Measurements from ENCODE around the gene ARHGEF4.

The ARHGEF4 gene

GRCh38 chr2:130797493-130798435 lies 39.0 kb upstream of the ARHGEF4 start:
- peak; percentile 70 for TF ChIP-seq CTCF (conservative IDR thresholded peaks at IDR 0.05; ENCODE audit: low read length)
- DNase-seq (ENCODE audit: low read depth): peak; percentile 83
- H3K4me3 ChIP-seq (ENCODE audit: low read length): peak overlapping the region; percentile 79

- DNase-seq (ENCODE audit: low read depth): peak; percentile 5
- H3K4me3 ChIP-seq (ENCODE audit: low read length): peak overlapping the region; percentile 79
- TF ChIP-seq CTCF (conservative IDR thresholded peaks at IDR 0.05; ENCODE audit: low read length): no peak
Measured at GRCh38 chr2:130798472-130799218, 38.1 kb upstream of the ARHGEF4 start.

- H3K4me3 ChIP-seq (ENCODE audit: low read length): no peak overlapping the region
- no peak for DNase-seq (ENCODE audit: low read depth)
- TF ChIP-seq CTCF (conservative IDR thresholded peaks at IDR 0.05; ENCODE audit: low read length): no peak
Measured at GRCh38 chr2:130799295-130799694, 37.4 kb upstream of the ARHGEF4 start.

- TF ChIP-seq CTCF (conservative IDR thresholded peaks at IDR 0.05; ENCODE audit: low read length): no peak
- H3K4me3 ChIP-seq (ENCODE audit: low read length): no peak overlapping the region
- no peak for DNase-seq (ENCODE audit: low read depth)
Measured at GRCh38 chr2:130805613-130806012, 31.1 kb upstream of the ARHGEF4 start.

GRCh38 chr2:130806370-130806769 lies 30.3 kb upstream of the ARHGEF4 start:
- TF ChIP-seq CTCF (conservative IDR thresholded peaks at IDR 0.05; ENCODE audit: low read length): no peak
- DNase-seq (ENCODE audit: low read depth): no peak
- no peak overlapping the region for H3K4me3 ChIP-seq (ENCODE audit: low read length)

- TF ChIP-seq CTCF (conservative IDR thresholded peaks at IDR 0.05; ENCODE audit: low read length): no peak
- no peak overlapping the region for H3K4me3 ChIP-seq (ENCODE audit: low read length)
- DNase-seq (ENCODE audit: low read depth): no peak
Measured at GRCh38 chr2:130807659-130808385, 28.9 kb upstream of the ARHGEF4 start.
